HPDE6-E6E7 (cell line): ENCODE measurements around the gene MMP13.
"Not testable (repeated sequence)": the region's sequence is repeated elsewhere in the genome, so short reads cannot be mapped to it uniquely, and the experiment has no call there.

Experiments used
- DNase-seq: peaks from one replicate; pipeline ENCODE4 v3.0.0; 2011; ENCODE audit warnings: missing footprints; ENCODE audit errors: extremely low spot score

The MMP13 gene

GRCh38 chr11:102936864-102937509, 18.5 kb downstream of the MMP13 start:
- DNase-seq: no peak

- DNase-seq: no peak
These were observed 20.0 kb downstream of the MMP13 start for GRCh38 chr11:102935514-102935913.

- no peak for DNase-seq
These were observed 20.8 kb downstream of the MMP13 start for GRCh38 chr11:102934735-102935134.

GRCh38 chr11:102933627-102934026, 21.9 kb downstream of the MMP13 start:
- no peak for DNase-seq

GRCh38 chr11:102932678-102933077, 22.9 kb downstream of the MMP13 start:
- DNase-seq: no peak

- no peak for DNase-seq
These were observed 25.1 kb downstream of the MMP13 start for GRCh38 chr11:102930451-102930850.

- DNase-seq: no peak
These were observed 25.6 kb downstream of the MMP13 start for GRCh38 chr11:102929972-102930371.

GRCh38 chr11:102929166-102929565, 26.4 kb downstream of the MMP13 start:
- no peak for DNase-seq

- no peak for DNase-seq
These were observed 27.3 kb downstream of the MMP13 start for GRCh38 chr11:102928247-102928646.

GRCh38 chr11:102927624-102927990, 27.9 kb downstream of the MMP13 start:
- no peak for DNase-seq

GRCh38 chr11:102926961-102927623, 28.4 kb downstream of the MMP13 start:
- DNase-seq: no peak

- no peak for DNase-seq
These were observed 29.0 kb downstream of the MMP13 start for GRCh38 chr11:102926517-102926916.

- DNase-seq: no peak
These were observed 29.5 kb downstream of the MMP13 start for GRCh38 chr11:102925988-102926387.

GRCh38 chr11:102924851-102925380, 30.6 kb downstream of the MMP13 start:
- no peak for DNase-seq

- no peak for DNase-seq
These were observed 33.8 kb downstream of the MMP13 start for GRCh38 chr11:102921587-102922220.

GRCh38 chr11:102920118-102920684, 35.3 kb downstream of the MMP13 start:
- DNase-seq: no peak

- DNase-seq: no peak
These were observed 40.5 kb downstream of the MMP13 start for GRCh38 chr11:102915044-102915375.

GRCh38 chr11:102914238-102915043, 41.1 kb downstream of the MMP13 start:
- peak; percentile 31 for DNase-seq

- peak; percentile 46 for DNase-seq
These were observed 43.1 kb downstream of the MMP13 start for GRCh38 chr11:102912482-102912830.

- no peak for DNase-seq
These were observed 43.6 kb downstream of the MMP13 start for GRCh38 chr11:102911758-102912481.

- DNase-seq: not testable (repeated sequence)
These were observed 49.7 kb downstream of the MMP13 start for GRCh38 chr11:102905848-102906247.
